ENCODE results near the gene LRP6. TPM values are rescaled to one million over a fixed set of nuclear protein-coding genes. Genes with fewer than 3 reads are reported as not detected.

The LRP6 gene
- total and polyA plus RNA-seq, 2 experiments from 2014 or later: 17.5 to 42.4 TPM

DNA sequence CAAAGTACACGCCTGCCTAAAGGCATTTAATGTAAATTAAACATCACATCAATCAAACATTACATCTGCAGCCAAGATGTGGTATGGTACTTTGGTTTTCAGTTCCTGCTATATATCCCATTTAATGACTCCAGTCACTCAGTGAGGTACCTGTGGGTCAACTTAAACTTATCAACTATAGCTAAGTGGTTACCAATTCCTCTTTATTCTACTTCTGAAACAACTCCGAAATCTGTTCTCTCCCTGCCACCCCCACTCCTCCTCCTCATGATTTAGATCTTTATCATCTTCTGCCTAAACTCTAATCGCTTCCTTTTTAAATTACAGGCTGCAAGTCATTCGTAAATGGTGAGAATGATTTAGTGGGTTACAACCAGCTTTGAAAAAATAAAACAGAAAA is 138.2 kb downstream of the LRP6 start:
- H3K36me3 ChIP-seq (replicated peaks; ENCODE audit: insufficient read depth, low read depth): no peaks in the 10 kb centered on the region
- H3K4me3 ChIP-seq: no peak overlapping the region
- TF ChIP-seq EZH2 (IDR thresholded peaks at IDR 0.05; ENCODE audit: borderline replicate concordance): no peak
- TF ChIP-seq, protein P1, sequence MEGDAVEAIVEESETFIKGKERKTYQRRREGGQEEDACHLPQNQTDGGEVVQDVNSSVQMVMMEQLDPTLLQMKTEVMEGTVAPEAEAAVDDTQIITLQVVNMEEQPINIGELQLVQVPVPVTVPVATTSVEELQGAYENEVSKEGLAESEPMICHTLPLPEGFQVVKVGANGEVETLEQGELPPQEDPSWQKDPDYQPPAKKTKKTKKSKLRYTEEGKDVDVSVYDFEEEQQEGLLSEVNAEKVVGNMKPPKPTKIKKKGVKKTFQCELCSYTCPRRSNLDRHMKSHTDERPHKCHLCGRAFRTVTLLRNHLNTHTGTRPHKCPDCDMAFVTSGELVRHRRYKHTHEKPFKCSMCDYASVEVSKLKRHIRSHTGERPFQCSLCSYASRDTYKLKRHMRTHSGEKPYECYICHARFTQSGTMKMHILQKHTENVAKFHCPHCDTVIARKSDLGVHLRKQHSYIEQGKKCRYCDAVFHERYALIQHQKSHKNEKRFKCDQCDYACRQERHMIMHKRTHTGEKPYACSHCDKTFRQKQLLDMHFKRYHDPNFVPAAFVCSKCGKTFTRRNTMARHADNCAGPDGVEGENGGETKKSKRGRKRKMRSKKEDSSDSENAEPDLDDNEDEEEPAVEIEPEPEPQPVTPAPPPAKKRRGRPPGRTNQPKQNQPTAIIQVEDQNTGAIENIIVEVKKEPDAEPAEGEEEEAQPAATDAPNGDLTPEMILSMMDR (IDR thresholded peaks at IDR 0.05; ENCODE audit: poor library complexity): no peak
- TF ChIP-seq EZH2phosphoT487 (IDR thresholded peaks at IDR 0.05; ENCODE audit: low read depth, severe bottlenecking, unreplicated experiment): no peak
- H2AFZ ChIP-seq: no peak overlapping the region
- WGBS (ENCODE audit: low lambda C conversion rate, missing lambda C conversion rate): 81% methylated on average over 4 of the region's 4 CpGs
- DNase-seq (ENCODE audit: low spot score): no peak
- H3K27ac ChIP-seq: no peak overlapping the region
- H3K4me2 ChIP-seq: no peak overlapping the region
- no peaks in the 10 kb centered on the region for H3K79me2 ChIP-seq
- H3K9me3 ChIP-seq (ENCODE audit: low read depth): no peaks in the 10 kb centered on the region
- H3K27me3 ChIP-seq: no peaks in the 10 kb centered on the region
- H3K4me1 ChIP-seq (ENCODE audit: insufficient read depth): no peaks in the 10 kb centered on the region
- H3K9me2 ChIP-seq (replicated peaks; ENCODE audit: insufficient read depth): no peaks in the 10 kb centered on the region
- H4K20me1 ChIP-seq (ENCODE audit: insufficient read depth, poor library complexity, severe bottlenecking): no peaks in the 10 kb centered on the region

DNA sequence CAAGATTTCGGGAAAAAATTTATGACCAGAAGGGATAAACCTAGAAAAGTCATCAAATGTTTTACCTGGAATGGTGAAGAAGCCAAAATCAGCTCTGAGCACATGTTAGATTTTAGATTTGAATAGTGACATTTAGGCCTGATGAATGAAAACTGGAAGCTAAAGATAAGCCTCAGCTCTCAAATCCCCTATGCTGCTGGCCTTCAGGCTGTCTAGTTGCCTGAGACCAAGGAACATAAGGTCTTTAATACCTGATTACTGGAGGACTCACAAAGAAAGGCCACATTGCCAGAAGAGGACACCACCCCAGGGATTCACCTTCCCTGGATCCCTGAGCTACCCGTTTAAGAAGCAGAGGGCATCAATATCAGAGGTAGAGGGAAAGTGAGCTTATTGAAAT is 139.5 kb downstream of the LRP6 start:
- Histone ChIP-seq H2AFZ (no peak overlapping the region), H3K4me3 (no peak overlapping the region), H3K27ac (no peak overlapping the region), H3K9me3 (ENCODE audit: low read depth) (no peaks in the 10 kb centered on the region), H3K79me2 (no peaks in the 10 kb centered on the region), H3K4me1 (ENCODE audit: insufficient read depth) (no peaks in the 10 kb centered on the region), H3K4me2 (no peak overlapping the region), H3K9me2 (replicated peaks; ENCODE audit: insufficient read depth) (no peaks in the 10 kb centered on the region), H4K20me1 (ENCODE audit: insufficient read depth, poor library complexity, severe bottlenecking) (no peaks in the 10 kb centered on the region), H3K36me3 (replicated peaks; ENCODE audit: insufficient read depth, low read depth) (no peaks in the 10 kb centered on the region), H3K27me3 (no peaks in the 10 kb centered on the region)
- TF ChIP-seq, protein P1 (IDR thresholded peaks at IDR 0.05; ENCODE audit: poor library complexity): no peak
- TF ChIP-seq EZH2 (IDR thresholded peaks at IDR 0.05; ENCODE audit: borderline replicate concordance) (no peak), EZH2phosphoT487 (IDR thresholded peaks at IDR 0.05; ENCODE audit: low read depth, severe bottlenecking, unreplicated experiment) (no peak)
- no peak for DNase-seq (ENCODE audit: low spot score)
- 91% methylated on average over 2 of the region's 2 CpGs for WGBS (ENCODE audit: low lambda C conversion rate, missing lambda C conversion rate)

DNA sequence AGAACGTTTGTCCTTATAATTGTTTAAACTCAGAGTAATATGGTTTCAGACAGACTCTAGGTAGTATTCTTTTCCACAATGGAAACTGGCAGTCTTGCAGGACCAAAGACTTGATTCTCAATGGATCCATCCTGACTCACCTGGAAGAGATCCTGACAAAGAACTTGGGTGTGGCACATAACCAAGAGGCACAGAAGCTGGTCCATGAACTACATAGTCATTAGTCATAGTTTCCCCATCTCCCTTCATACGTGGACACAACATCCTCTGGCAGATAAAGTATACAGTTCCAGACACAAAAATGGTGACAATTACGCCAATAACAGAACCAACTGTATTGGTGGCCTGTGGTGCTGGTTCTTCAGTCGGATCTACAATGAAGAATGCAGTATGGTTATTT is 140.3 kb downstream of the LRP6 start:
- H3K27ac ChIP-seq: no peak overlapping the region
- TF ChIP-seq EZH2phosphoT487 (IDR thresholded peaks at IDR 0.05; ENCODE audit: low read depth, severe bottlenecking, unreplicated experiment) (no peak), EZH2 (IDR thresholded peaks at IDR 0.05; ENCODE audit: borderline replicate concordance) (no peak)
- TF ChIP-seq, protein P1 (IDR thresholded peaks at IDR 0.05; ENCODE audit: poor library complexity): no peak
- no peak for DNase-seq (ENCODE audit: low spot score)
- H2AFZ ChIP-seq: no peak overlapping the region
- no peaks in the 10 kb centered on the region for H3K4me1 ChIP-seq (ENCODE audit: insufficient read depth)
- H3K36me3 ChIP-seq (replicated peaks; ENCODE audit: insufficient read depth, low read depth): no peaks in the 10 kb centered on the region
- H3K9me2 ChIP-seq (replicated peaks; ENCODE audit: insufficient read depth): no peaks in the 10 kb centered on the region
- 93% methylated on average over 4 of the region's 4 CpGs for WGBS (ENCODE audit: low lambda C conversion rate, missing lambda C conversion rate)
- H3K79me2 ChIP-seq: no peaks in the 10 kb centered on the region
- H4K20me1 ChIP-seq (ENCODE audit: insufficient read depth, poor library complexity, severe bottlenecking): no peaks in the 10 kb centered on the region
- H3K27me3 ChIP-seq: no peaks in the 10 kb centered on the region
- no peak overlapping the region for H3K4me3 ChIP-seq
- no peaks in the 10 kb centered on the region for H3K9me3 ChIP-seq (ENCODE audit: low read depth)
- H3K4me2 ChIP-seq: no peak overlapping the region

All from hepatocyte (in vitro differentiated cells).